ENCODE results near the gene F3.

GRCh38 chr1:94572780-94573179 is 31.2 kb upstream of the F3 start:
- no peak for TF ChIP-seq EZH2 (IDR thresholded peaks at IDR 0.05)
- TF ChIP-seq CTCF (IDR thresholded peaks at IDR 0.05) = no peak
- TF ChIP-seq EZH2phosphoT487 (IDR thresholded peaks at IDR 0.05) = no peak

Data from neural progenitor cell (in vitro differentiated cells).